Effector CD4-positive, alpha-beta T cell (primary cell): ENCODE results near the gene MFSD11.
A peak's percentile ranks its signal among the peaks of the same experiment; 100 is the strongest.
"Not testable (repeated sequence)": the region's sequence is repeated elsewhere in the genome, so short reads cannot be mapped to it uniquely, and the experiment has no call there.

Experiments
- DNase-seq: peaks from one replicate; pipeline ENCODE4 v3.0.0-alpha.2; 2020

MFSD11 gene

GRCh38 chr17:76727745-76728456, 10.0 kb upstream of the MFSD11 start:
- DNase-seq, result no peak

- not testable (repeated sequence) for DNase-seq
These were observed 5.9 kb upstream of the MFSD11 start for GRCh38 chr17:76731800-76732733.

GRCh38 chr17:76732734-76733617, 4.9 kb upstream of the MFSD11 start:
- DNase-seq, result no peak

DNA sequence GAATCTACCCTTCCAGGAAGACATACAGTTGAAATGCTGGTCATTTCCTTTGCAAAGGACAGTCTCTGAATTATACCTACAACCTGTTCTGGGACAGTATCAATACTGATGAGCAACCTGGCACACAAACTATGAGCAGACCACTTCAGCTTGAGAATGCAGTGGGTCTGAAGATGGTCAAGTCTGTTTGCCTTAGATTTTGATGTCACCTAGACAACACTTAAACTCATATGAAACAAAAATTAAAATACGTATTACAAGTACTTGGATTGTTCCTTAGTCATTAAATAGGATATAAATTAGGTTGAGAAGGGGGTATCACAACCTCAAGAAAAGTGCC, 4.3 kb upstream of the MFSD11 start:
- DNase-seq, result no peak

- DNase-seq, result no peak
These were observed 3.7 kb upstream of the MFSD11 start for GRCh38 chr17:76734080-76734840.

DNA sequence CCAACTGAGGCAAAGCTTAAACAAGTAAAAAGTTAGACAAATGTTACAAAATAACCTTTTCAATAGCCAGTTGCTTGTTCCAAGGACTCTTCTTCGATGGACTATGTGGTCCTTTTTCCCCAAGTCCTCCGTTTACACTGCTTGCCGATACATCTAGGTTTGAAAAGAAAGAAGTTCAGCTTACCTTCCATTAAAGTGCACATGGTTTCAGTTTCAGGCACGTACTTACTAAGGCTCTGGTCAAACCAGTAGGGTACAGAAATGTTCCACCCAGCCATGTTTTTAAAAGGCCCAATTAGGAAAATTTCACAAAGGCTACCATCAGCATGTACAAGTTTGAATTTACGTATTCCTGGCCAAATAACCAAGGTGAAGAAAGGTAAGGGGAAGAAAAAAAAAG, 2.9 kb upstream of the MFSD11 start:
- DNase-seq, result no peak

DNA sequence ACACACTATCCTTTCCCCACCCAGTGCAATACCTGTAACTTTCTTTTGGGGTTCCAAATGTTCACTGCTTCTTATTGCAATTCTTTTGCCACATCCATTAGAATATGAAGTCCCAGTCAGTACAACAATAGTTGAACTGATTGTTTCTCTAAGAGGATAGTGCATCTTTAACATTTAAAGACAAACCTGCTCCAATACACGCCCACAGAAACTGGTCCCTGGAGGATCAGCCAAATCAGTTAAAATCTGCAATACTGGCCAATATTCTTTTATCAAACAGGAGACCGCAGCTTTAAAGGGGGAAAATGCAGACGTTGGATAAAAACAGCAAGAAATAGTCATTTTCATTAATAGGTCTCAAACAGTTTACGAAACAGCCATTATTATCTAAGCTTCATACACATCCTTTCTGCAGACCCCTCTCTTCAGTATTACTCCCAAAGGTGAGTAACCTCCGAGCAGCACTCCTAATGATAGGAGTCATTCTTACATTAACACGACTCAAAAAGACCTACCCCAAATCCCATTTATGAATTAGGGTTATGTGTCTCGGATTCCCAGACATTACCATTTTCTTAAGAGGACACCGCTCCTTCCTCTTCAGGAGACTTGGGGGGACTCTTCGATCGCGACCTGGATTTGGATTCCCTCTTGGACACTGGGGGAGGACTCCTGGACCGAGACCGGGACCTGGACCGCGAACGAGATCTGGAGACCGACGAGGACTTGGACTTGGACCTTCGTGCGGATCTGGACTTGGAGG, 2.2 kb upstream of the MFSD11 start:
- no peak for DNase-seq

DNA sequence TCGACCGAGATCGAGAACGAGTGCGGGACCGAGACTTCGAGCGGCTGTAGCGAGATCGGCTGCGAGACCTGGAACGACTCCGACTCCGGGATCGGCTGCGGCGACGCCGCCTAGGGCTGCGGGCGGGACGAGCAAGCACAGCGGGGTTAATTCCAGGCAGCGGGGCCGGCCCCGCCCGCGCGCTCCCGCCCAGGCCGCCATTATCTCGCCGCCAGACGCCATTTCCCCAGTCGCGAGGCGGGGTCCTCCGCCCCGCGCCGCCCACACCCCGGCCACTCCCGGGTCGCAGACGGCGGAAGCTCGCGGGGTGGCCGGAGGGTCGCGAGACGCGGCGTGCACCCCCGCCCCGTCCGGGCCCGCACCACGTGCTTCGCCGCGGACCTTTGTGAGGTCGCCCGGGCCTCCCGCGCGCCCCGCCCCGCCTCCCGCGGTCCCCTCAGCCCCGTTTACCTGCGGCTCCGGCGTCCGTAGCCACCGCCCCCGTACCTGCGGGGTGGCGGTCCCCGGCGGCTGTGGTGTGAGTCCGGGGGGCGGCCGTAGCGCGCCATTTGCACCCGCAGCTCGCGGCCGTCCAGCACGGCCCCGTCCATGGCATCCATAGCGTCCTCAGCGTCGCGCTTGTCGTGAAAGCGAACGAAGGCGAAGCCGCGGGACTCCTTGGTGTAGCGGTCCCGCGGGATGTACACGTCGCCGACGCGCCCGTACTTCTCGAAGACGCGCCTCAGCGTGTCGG, 1.4 kb upstream of the MFSD11 start:
- DNase-seq, result peak; percentile 44

DNA sequence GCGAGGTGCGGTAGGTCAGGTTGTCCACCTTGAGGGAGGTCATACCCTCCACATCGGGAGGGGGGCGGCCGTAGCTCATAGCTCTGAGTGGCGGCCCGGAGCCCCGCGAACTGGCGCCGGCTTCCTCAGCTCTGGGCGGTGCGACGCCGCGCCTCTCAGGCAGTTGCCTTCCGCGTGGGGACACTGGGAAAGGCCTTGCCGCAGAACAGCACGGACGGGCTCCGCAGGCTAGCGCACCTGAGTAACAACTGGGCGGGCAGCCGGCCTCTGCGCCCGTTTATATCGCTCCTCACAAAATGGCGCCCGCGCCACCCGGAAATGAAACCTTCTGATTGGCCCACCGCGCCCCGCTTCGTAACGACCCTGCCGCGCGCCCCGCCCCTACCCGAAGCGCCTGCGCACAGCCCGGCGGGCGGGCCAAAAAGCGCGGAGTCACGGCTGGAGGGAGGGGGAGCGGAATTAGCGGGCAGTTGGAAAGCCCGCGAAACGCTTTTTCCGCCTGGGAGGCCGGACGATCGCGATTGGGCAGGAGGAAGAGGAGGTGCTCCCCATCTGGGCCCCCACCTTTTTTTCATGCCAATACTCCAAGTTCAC, 740 bp upstream of the MFSD11 start, which contains the start of gene SRSF2:
TSS of gene SRSF2 (minus strand) at position 250 of the 594 bp plus-strand sequence. CDS start at position 79, 171 bp downstream.
- peak; percentile 97 for DNase-seq

- DNase-seq, result no peak
These were observed 540 bp downstream of the MFSD11 start for GRCh38 chr17:76738468-76738850.

DNA sequence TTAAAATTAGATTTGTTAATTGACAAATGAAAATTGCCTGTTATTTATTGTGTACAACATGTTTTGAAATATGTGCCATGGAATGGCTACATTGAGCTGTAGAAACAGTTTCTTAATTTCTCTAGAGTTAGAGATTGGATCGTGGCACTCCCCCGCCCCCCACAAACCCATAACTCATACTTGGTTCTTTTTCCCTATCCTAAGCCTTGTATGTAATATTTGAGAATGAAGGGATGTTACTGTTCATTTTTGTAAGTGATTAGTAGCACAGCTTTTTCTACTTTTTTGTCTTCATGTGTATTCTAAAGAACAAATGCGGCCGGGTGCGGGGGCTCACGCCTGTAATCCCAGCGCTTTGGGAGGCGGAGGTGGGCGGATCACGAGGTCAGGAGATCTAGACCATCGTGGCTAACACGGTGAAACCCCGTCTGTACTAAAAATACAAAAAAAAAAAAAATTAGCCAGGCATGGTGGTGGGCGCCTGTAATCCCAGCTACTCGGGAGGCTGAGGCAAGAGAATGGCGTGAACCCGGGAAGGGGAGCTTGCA, 1.7 kb downstream of the MFSD11 start:
- DNase-seq, result not testable (repeated sequence)

- DNase-seq, result no peak
These were observed 2.6 kb downstream of the MFSD11 start for GRCh38 chr17:76740329-76741118.

- no peak for DNase-seq
These were observed 5.0 kb downstream of the MFSD11 start for GRCh38 chr17:76742958-76743357.

GRCh38 chr17:76744747-76745146, 6.8 kb downstream of the MFSD11 start:
- DNase-seq, result no peak

DNA sequence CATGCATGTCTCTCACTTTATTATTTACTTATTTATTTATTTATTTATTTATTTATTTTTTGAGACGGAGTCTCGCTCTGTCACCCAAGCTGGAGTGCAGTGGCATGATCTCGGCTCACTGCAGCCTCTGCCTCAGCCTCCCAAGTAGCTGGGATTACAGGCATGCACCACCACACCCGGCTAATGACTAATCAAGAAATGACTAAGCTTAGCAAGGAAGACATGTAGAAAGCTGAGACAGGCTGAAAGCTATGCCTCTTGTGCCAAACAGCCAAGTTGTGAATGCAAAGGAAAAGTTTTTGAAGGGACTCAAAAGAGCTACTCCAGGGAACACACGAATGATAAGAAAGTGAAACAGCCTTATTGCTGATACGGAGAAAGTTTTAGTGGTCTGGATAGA, 7.9 kb downstream of the MFSD11 start:
- DNase-seq, result not testable (repeated sequence)

DNA sequence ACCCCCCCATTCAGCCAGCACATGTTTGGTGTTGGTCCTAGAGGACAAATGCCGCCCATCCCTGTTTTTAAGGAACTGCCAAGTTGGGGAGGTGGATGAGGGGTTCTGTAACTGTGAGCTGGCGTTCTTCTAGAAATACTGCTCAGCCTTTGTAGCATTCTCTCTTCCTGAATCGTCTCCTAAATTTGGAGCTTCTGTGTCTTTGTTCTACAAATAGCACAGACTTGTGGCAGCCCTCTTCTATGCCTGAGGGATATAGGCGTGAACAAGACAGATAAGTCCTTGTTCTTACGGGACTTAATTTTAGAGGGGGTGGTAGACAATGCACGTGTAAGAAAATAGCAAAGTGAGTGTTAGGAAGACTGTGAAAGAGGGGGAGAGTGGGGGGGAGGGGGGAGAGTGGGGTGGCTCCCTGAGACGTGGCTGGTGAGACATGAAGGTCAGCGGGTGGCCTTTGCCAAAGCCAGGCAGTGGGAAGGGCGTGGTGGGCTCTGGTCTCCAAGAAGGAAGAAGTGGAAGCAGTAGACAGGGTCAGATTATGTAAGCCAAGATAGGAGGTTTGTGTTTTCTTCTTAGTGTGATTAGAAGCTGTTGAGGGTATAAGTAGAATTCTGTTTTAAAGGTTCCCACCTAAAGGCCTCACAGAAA, 9.9 kb downstream of the MFSD11 start:
- no peak for DNase-seq

DNA sequence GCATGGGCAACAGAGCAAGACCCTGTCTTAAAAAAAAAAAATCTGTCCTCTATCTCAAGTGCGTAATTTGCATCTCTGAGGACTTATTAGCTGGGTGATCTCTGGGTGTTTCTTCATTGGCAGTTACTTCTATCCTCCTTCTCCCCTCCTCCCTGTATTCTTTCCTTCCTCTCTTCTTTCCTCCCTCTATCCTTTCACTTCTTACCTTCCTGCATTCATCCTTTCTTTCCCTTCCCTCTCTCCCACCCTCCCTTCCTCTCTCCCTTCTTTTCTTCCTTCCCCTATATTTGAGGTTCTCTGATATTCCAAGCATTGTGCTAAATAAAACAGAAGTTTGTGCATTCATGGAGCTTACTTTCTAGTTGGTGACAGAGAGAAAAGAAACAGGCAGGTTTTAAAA, 10.7 kb downstream of the MFSD11 start:
- no peak for DNase-seq

DNA sequence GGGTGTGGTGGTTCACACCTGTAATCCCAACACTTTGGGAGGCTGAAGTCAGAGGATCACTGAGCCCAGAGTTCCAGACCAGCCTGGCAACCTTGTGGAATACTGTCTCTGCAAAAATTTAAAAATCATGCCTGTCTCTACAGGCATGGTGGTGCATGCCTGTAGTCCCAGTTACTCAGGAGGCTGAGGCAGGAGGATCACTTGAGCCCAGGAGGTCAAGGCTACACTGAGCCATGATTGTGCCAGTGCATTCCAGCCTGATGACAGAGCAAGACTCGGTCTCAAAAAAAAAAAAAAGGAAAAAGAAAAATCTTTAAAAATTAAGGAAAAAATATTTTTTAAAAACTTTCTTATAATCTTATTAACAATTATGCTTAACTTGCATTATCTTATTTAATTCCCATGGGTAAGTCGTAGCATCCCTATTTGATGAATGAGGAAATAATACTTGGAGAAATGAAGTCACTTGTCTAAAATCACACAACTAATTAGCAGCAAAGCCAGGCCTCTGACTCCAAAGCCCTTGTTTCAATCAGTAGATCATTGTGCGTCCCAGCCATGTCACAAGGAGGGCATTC, 13.6 kb downstream of the MFSD11 start:
- no peak for DNase-seq
